H9 (cell line): ENCODE results near the gene GUK1. TPM values are rescaled to one million over a fixed set of nuclear protein-coding genes. Genes with fewer than 3 reads are reported as not detected.

ENCODE experiments used
- DNase-seq: peaks from one replicate; pipeline ENCODE4 v3.0.0-alpha.2; 2017
- H2AFZ ChIP-seq: one replicate; pipeline ENCODE4 v1.6.1; 2013; ENCODE audit warnings: mild to moderate bottlenecking, low read length, control low read depth, moderate library complexity
- H2AK5ac ChIP-seq: 2 replicates; pipeline ENCODE4 v1.6.1; 2013; ENCODE audit warnings: low read length, control low read depth, mixed read lengths; ENCODE audit not compliant: insufficient read length
- H2BK120ac ChIP-seq: one replicate; pipeline ENCODE4 v1.6.1; 2013; ENCODE audit warnings: low read depth, mild to moderate bottlenecking, low read length, control low read depth, inconsistent platforms; ENCODE audit not compliant: poor library complexity, severe bottlenecking
- H2BK12ac ChIP-seq: 2 replicates; pipeline ENCODE4 v1.6.1; 2013; ENCODE audit warnings: low read length, control low read depth, mixed read lengths, low read depth; ENCODE audit not compliant: insufficient read length
- H2BK15ac ChIP-seq: 2 replicates; pipeline ENCODE4 v1.6.1; 2013; ENCODE audit warnings: low read depth, low read length, control low read depth
- H2BK20ac ChIP-seq: one replicate; pipeline ENCODE4 v1.6.1; 2013; ENCODE audit warnings: low read depth, mild to moderate bottlenecking, low read length, control low read depth, inconsistent platforms; ENCODE audit not compliant: poor library complexity, severe bottlenecking
- H2BK5ac ChIP-seq: 2 replicates; pipeline ENCODE4 v1.6.1; 2013; ENCODE audit warnings: low read length, control low read depth, mixed read lengths; ENCODE audit not compliant: insufficient read length
- H3K14ac ChIP-seq: 2 replicates; pipeline ENCODE4 v1.6.1; 2013; ENCODE audit warnings: low read length, control low read depth; ENCODE audit not compliant: insufficient read depth
- H3K18ac ChIP-seq: 2 replicates; pipeline ENCODE4 v1.6.1; 2013; ENCODE audit warnings: low read depth, mild to moderate bottlenecking, mixed read lengths, low read length, control low read depth; ENCODE audit not compliant: insufficient read length
- H3K23ac ChIP-seq: 2 replicates; pipeline ENCODE4 v1.6.1; 2013; ENCODE audit warnings: low read length, control low read depth, mixed read lengths, low read depth; ENCODE audit not compliant: insufficient read length
- H3K23me2 ChIP-seq: 2 replicates; pipeline ENCODE4 v1.6.1; 2013; ENCODE audit warnings: low read depth, mild to moderate bottlenecking, mixed read lengths, low read length, control low read depth; ENCODE audit not compliant: insufficient read length, poor library complexity, severe bottlenecking
- H3K27ac ChIP-seq: 2 replicates; pipeline ENCODE4 v1.5.1; 2013; ENCODE audit warnings: low read length, control low read depth, mixed read lengths, low read depth; ENCODE audit not compliant: insufficient read length
- H3K27me3 ChIP-seq: 2 replicates; pipeline ENCODE4 v1.6.1; 2013; ENCODE audit warnings: low read length, control low read depth, inconsistent platforms; ENCODE audit not compliant: insufficient read depth
- H3K4ac ChIP-seq: 2 replicates; pipeline ENCODE4 v1.6.1; 2013; ENCODE audit warnings: low read depth, mild to moderate bottlenecking, control low read depth, inconsistent platforms, low read length, moderate library complexity
- H3K4me1 ChIP-seq: 2 replicates; pipeline ENCODE4 v1.6.1; 2013; ENCODE audit warnings: low read length, control low read depth, inconsistent platforms; ENCODE audit not compliant: insufficient read depth
- H3K4me2 ChIP-seq: 2 replicates; pipeline ENCODE4 v1.6.1; 2013; ENCODE audit warnings: low read length, control low read depth, mixed read lengths; ENCODE audit not compliant: insufficient read length, insufficient read depth
- H3K56ac ChIP-seq: 2 replicates; pipeline ENCODE4 v1.6.1; 2013; ENCODE audit warnings: low read depth, mild to moderate bottlenecking, mixed read lengths, low read length, control low read depth; ENCODE audit not compliant: insufficient read length
- H3K79me1 ChIP-seq: 2 replicates; pipeline ENCODE4 v1.6.1; 2013; ENCODE audit warnings: low read depth, mild to moderate bottlenecking, moderate library complexity, low read length, control low read depth, inconsistent platforms; ENCODE audit not compliant: insufficient read depth, poor library complexity, severe bottlenecking
- H3K79me2 ChIP-seq: 2 replicates; pipeline ENCODE4 v1.6.1; 2013; ENCODE audit warnings: low read length, control low read depth, inconsistent platforms; ENCODE audit not compliant: insufficient read depth
- H3K9ac ChIP-seq: 2 replicates; pipeline ENCODE4 v1.6.1; 2013; ENCODE audit warnings: low read length, control low read depth, mixed read lengths; ENCODE audit not compliant: insufficient read length; ENCODE audit errors: extremely low read depth
- H3K9me3 ChIP-seq: one replicate; pipeline ENCODE4 v1.6.1; 2013; ENCODE audit warnings: low read depth, low read length, inconsistent platforms; ENCODE audit not compliant: control insufficient read depth
- H3T11ph ChIP-seq: one replicate; pipeline ENCODE4 v1.6.1; 2013; ENCODE audit warnings: mild to moderate bottlenecking, low read length, control low read depth, inconsistent platforms
- H4K20me1 ChIP-seq: one replicate; pipeline ENCODE4 v1.6.1; 2013; ENCODE audit not compliant: control insufficient read depth, insufficient read length, insufficient read depth
- H4K5ac ChIP-seq: 2 replicates; pipeline ENCODE4 v1.6.1; 2013; ENCODE audit warnings: low read depth, mild to moderate bottlenecking, mixed read lengths, low read length, control low read depth; ENCODE audit not compliant: insufficient read length
- H4K8ac ChIP-seq: replicated peaks from 2 replicates; pipeline ENCODE4 v1.6.1; 2013; ENCODE audit warnings: low read length, control low read depth, mixed read lengths, low read depth; ENCODE audit not compliant: insufficient read length
- H4K91ac ChIP-seq: 2 replicates; pipeline ENCODE4 v1.6.1; 2013; ENCODE audit warnings: low read depth, mild to moderate bottlenecking, moderate library complexity, mixed read lengths, low read length, control low read depth; ENCODE audit not compliant: insufficient read length
- H3K27ac Mint-ChIP-seq, 3 experiments: 2 replicates in 2 of 3; 3 replicates in 1 of 3; pipeline ENCODE4 v1.8.0; 2020 to 2021; ENCODE audit warnings: mixed read lengths in 3 of 3, mild to moderate bottlenecking in 1 of 3, moderate library complexity in 1 of 3
- H3K27me3 Mint-ChIP-seq: 2 replicates; pipeline ENCODE4 v1.8.0; 2021; ENCODE audit warnings: low read depth, mild to moderate bottlenecking, moderate library complexity, mixed read lengths
- H3K36me3 Mint-ChIP-seq, 3 experiments: 2 replicates in 2 of 3; 3 replicates in 1 of 3; pipeline ENCODE4 v1.8.0; 2020 to 2021; ENCODE audit warnings: low read depth in 3 of 3, mixed read lengths in 3 of 3; ENCODE audit not compliant: insufficient read depth in 1 of 3
- H3K4me1 Mint-ChIP-seq, 2 experiments: 2 replicates each; pipeline ENCODE4 v1.8.0; 2020; ENCODE audit warnings: mixed read lengths in 2 of 2
- H3K4me3 Mint-ChIP-seq, 2 experiments: 2 replicates in 1 of 2; 3 replicates in 1 of 2; pipeline ENCODE4 v1.8.0; 2020 to 2021; ENCODE audit warnings: mild to moderate bottlenecking in 2 of 2, mixed read lengths in 2 of 2, moderate library complexity in 1 of 2
- H3K9me3 Mint-ChIP-seq, 2 experiments: 2 replicates in 1 of 2; 3 replicates in 1 of 2; pipeline ENCODE4 v1.8.0; 2020; ENCODE audit warnings: mild to moderate bottlenecking in 2 of 2, mixed read lengths in 2 of 2, moderate library complexity in 1 of 2
- WGBS: extraction: QIAGEN DNeasy Blood & Tissue Kit; methylation state at CpG from one replicate; pipeline ENCODE4 v1.1.7; 2013; ENCODE audit warnings: missing lambda C conversion rate, low lambda C conversion rate, mixed read lengths; ENCODE audit not compliant: insufficient read length; ENCODE audit errors: extremely low coverage; 5-methylcytosine and 5-hydroxymethylcytosine counted together
- total RNA-seq: library from RNA; stranded (reverse); gene quantifications from 2 replicates; pipeline ENCODE4 v1.2.1, GENCODE V29; 2021
- TF ChIP-seq, protein P1 (sequence below): fragments of 200-600 bp; sonication (generic); conservative IDR thresholded peaks from 3 replicates; pipeline ENCODE4 v1.8.0; 2021; ENCODE audit warnings: antibody characterized with exemption, mild to moderate bottlenecking

GUK1 gene
- total RNA-seq, 1 experiment from 2014 or later: 88.2 TPM

DNA sequence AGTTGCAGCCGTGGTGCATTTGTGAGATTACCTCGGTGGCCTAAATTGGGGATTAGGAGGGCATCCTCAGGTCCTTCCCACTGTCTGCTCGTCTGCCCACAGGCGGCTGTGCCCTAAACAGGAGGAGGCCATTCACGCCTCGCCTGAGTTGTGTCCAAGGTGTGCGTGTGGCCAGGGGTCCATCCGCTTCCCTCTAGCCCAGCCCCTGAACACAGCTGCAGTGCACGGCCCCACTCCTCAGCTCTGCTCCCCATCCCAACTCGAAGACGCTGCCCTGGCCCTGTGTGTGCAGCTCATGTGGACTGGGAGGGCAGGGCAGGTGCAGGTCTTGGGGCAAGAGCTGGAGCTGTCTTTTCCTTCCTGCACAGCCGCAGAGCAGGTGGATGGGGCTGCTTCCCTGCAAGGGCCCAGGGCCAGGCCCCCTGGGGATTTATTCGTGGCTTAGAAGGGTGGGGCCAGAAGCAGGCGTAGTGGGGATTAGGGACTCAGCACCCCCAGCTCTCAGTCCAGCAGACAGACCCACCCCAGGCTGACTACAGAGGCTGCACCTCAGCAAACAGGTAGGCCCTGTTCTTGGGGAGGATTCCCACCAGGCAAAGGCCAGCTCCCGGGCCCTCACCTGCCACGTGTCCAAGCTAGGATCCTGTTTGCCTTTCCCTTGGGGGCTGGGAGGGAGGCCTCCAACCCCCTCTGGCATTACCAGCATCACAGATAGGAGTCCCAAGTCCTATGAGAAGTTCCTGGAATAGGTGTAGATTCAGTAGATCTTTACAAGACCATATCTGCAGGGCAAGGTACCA is 4.3 kb downstream of the GUK1 start:
- no peak overlapping the region for H3K27ac ChIP-seq
- H2BK12ac ChIP-seq: no peak overlapping the region
- H3K18ac ChIP-seq: no peak overlapping the region
- Mint-ChIP-seq H3K27me3 (peaks cover 4% of the 10 kb centered on the region), H3K4me1 (peaks cover 4 to 15% of the 10 kb centered on the region in 2 experiments), H3K36me3 (no peaks in the 10 kb centered on the region; a peak in 1 of 7 replicates), H3K27ac (no peak overlapping the region; a peak in 1 of 7 replicates), H3K4me3 (no peak overlapping the region), H3K9me3 (no peaks in the 10 kb centered on the region)
- no peak overlapping the region for H2BK5ac ChIP-seq
- no peak overlapping the region for H2BK20ac ChIP-seq
- no peak overlapping the region; the same call in 1 of the 2 replicates for H3K14ac ChIP-seq
- H3K79me2 ChIP-seq: peaks cover 15% of the 10 kb centered on the region; the same call in 1 of the 2 replicates
- H3K27me3 ChIP-seq: no peaks in the 10 kb centered on the region
- peaks cover 2% of the 10 kb centered on the region for H4K20me1 ChIP-seq
- H3T11ph ChIP-seq: no peak overlapping the region
- H2BK120ac ChIP-seq: no peak overlapping the region
- no peak overlapping the region for H3K4me2 ChIP-seq
- no peak overlapping the region for H2AFZ ChIP-seq
- H4K91ac ChIP-seq: no peak overlapping the region
- no CpG with 5 or more reads among the region's 16 CpGs for WGBS
- no peak overlapping the region for H2BK15ac ChIP-seq
- TF ChIP-seq, protein P1, sequence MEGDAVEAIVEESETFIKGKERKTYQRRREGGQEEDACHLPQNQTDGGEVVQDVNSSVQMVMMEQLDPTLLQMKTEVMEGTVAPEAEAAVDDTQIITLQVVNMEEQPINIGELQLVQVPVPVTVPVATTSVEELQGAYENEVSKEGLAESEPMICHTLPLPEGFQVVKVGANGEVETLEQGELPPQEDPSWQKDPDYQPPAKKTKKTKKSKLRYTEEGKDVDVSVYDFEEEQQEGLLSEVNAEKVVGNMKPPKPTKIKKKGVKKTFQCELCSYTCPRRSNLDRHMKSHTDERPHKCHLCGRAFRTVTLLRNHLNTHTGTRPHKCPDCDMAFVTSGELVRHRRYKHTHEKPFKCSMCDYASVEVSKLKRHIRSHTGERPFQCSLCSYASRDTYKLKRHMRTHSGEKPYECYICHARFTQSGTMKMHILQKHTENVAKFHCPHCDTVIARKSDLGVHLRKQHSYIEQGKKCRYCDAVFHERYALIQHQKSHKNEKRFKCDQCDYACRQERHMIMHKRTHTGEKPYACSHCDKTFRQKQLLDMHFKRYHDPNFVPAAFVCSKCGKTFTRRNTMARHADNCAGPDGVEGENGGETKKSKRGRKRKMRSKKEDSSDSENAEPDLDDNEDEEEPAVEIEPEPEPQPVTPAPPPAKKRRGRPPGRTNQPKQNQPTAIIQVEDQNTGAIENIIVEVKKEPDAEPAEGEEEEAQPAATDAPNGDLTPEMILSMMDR: no peak
- no peak overlapping the region for H3K9ac ChIP-seq
- H4K8ac ChIP-seq: no peak overlapping the region
- peaks cover 8% of the 10 kb centered on the region for H3K79me1 ChIP-seq
- H3K23ac ChIP-seq: no peak overlapping the region
- no peak overlapping the region for H4K5ac ChIP-seq
- H3K4ac ChIP-seq: no peak overlapping the region
- no peak overlapping the region for H2AK5ac ChIP-seq
- no peaks in the 10 kb centered on the region for H3K9me3 ChIP-seq
- peaks cover 10% of the 10 kb centered on the region for H3K23me2 ChIP-seq
- H3K4me1 ChIP-seq: no peaks in the 10 kb centered on the region
- H3K56ac ChIP-seq: no peak overlapping the region
- no peak for DNase-seq
